Measurements from ENCODE around the gene AP3S2.

AP3S2 gene

GRCh38 chr15:89795996-89796395, 97.8 kb downstream of the AP3S2 start:
- Histone ChIP-seq H3K9me2 (replicated peaks; ENCODE audit: insufficient read depth, low read length) (no peaks in the 10 kb centered on the region), H2AFZ (ENCODE audit: low read depth, low read length, severe bottlenecking) (no peak overlapping the region), H3K79me2 (ENCODE audit: insufficient read depth, low read length) (no peaks in the 10 kb centered on the region), H3K27me3 (ENCODE audit: low read length) (no peaks in the 10 kb centered on the region), H3K4me3 (ENCODE audit: insufficient read depth, low read length, poor library complexity, severe bottlenecking) (no peak overlapping the region), H3K9ac (ENCODE audit: low read length) (no peak overlapping the region), H3K36me3 (ENCODE audit: low read length) (no peaks in the 10 kb centered on the region), H4K20me1 (ENCODE audit: low read depth, low read length) (no peaks in the 10 kb centered on the region), H3K9me3 (ENCODE audit: insufficient read depth, low read length) (no peaks in the 10 kb centered on the region), H3K27ac (ENCODE audit: low read depth, low read length) (no peak overlapping the region), H3K4me2 (ENCODE audit: low read depth, low read length, poor library complexity, severe bottlenecking) (no peak overlapping the region), H3F3A (ENCODE audit: insufficient read depth) (no peaks in the 10 kb centered on the region)
- TF ChIP-seq CTCF (IDR thresholded peaks at IDR 0.05; ENCODE audit: insufficient read depth, low read length, poor library complexity, severe bottlenecking): no peak
- no peak for TF ChIP-seq EZH2phosphoT487 (conservative IDR thresholded peaks at IDR 0.05; ENCODE audit: low read length)

GRCh38 chr15:89794627-89795241, 99.1 kb downstream of the AP3S2 start:
- Histone ChIP-seq H3K27me3 (ENCODE audit: low read length) (no peaks in the 10 kb centered on the region), H3K79me2 (ENCODE audit: insufficient read depth, low read length) (no peaks in the 10 kb centered on the region), H3K36me3 (ENCODE audit: low read length) (no peaks in the 10 kb centered on the region), H3K9me3 (ENCODE audit: insufficient read depth, low read length) (no peaks in the 10 kb centered on the region), H3K9me2 (replicated peaks; ENCODE audit: insufficient read depth, low read length) (no peaks in the 10 kb centered on the region), H4K20me1 (ENCODE audit: low read depth, low read length) (no peaks in the 10 kb centered on the region), H3K4me3 (ENCODE audit: insufficient read depth, low read length, poor library complexity, severe bottlenecking) (no peak overlapping the region), H3F3A (ENCODE audit: insufficient read depth) (no peaks in the 10 kb centered on the region), H3K4me2 (ENCODE audit: low read depth, low read length, poor library complexity, severe bottlenecking) (no peak overlapping the region), H3K9ac (ENCODE audit: low read length) (no peak overlapping the region), H2AFZ (ENCODE audit: low read depth, low read length, severe bottlenecking) (no peak overlapping the region), H3K27ac (ENCODE audit: low read depth, low read length) (no peak overlapping the region)
- no peak for TF ChIP-seq EZH2phosphoT487 (conservative IDR thresholded peaks at IDR 0.05; ENCODE audit: low read length)
- TF ChIP-seq CTCF (IDR thresholded peaks at IDR 0.05; ENCODE audit: insufficient read depth, low read length, poor library complexity, severe bottlenecking): no peak

- Histone ChIP-seq H3K27ac (ENCODE audit: low read depth, low read length) (no peak overlapping the region), H3K9me3 (ENCODE audit: insufficient read depth, low read length) (no peaks in the 10 kb centered on the region), H2AFZ (ENCODE audit: low read depth, low read length, severe bottlenecking) (no peak overlapping the region), H3F3A (ENCODE audit: insufficient read depth) (no peaks in the 10 kb centered on the region), H3K9ac (ENCODE audit: low read length) (no peak overlapping the region), H4K20me1 (ENCODE audit: low read depth, low read length) (no peaks in the 10 kb centered on the region), H3K9me2 (replicated peaks; ENCODE audit: insufficient read depth, low read length) (no peaks in the 10 kb centered on the region), H3K36me3 (ENCODE audit: low read length) (no peaks in the 10 kb centered on the region), H3K27me3 (ENCODE audit: low read length) (no peaks in the 10 kb centered on the region), H3K4me2 (ENCODE audit: low read depth, low read length, poor library complexity, severe bottlenecking) (no peak overlapping the region), H3K4me3 (ENCODE audit: insufficient read depth, low read length, poor library complexity, severe bottlenecking) (no peak overlapping the region), H3K79me2 (ENCODE audit: insufficient read depth, low read length) (no peaks in the 10 kb centered on the region)
- TF ChIP-seq EZH2phosphoT487 (conservative IDR thresholded peaks at IDR 0.05; ENCODE audit: low read length): no peak
- TF ChIP-seq CTCF (IDR thresholded peaks at IDR 0.05; ENCODE audit: insufficient read depth, low read length, poor library complexity, severe bottlenecking): no peak
Measured at GRCh38 chr15:89792106-89792805, 101.5 kb downstream of the AP3S2 start.
